Measurements from ENCODE around the gene POC1A. TPM values are rescaled to one million over a fixed set of nuclear protein-coding genes. Genes with fewer than 3 reads are reported as not detected.

Gene POC1A
- polyA plus RNA-seq, 1 donor from 2014 or later: 1.3 TPM

DNA sequence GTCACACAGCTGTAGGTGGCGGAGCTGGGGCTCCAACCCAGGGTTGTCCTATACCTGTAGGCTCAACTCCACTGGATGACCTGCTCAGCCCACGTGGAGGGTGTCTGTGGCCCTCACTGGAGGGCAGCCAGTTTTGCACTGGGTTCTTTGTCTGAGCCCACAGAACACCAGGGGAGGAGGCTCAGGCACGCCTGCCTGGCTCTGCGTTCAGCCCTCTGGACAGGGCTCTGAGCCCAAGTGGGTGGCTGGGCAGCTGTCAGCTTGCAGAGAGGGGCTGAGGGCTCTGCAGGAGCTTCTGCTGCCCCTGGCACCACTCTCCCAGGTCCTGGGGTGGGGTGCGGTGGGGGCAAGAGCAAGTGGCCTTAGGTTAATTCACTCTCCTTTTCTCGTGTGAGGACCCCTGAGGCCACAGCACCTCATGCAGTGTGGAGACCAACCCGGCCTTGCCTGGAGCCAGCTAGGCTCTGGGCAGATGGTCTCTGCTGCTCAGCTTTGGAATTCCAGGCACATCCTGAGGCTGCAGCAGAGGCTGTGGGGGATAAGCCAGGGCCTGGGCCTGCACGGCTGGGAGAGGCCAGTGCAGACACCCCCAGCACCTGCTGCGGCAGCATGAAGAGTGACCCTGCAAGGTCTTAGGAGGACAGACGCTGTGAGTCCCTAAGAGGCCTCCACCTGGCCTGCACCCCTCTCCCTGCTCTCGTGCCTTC is 121.4 kb downstream of the POC1A start:
- Histone ChIP-seq H3K9ac (ENCODE audit: low read length) (no peak overlapping the region), H2AFZ (ENCODE audit: low read depth, low read length) (no peak overlapping the region), H3K79me2 (replicated peaks; ENCODE audit: insufficient read depth, low read length) (no peaks in the 10 kb centered on the region), H3K36me3 (ENCODE audit: insufficient read depth, low read length) (no peaks in the 10 kb centered on the region), H3K4me2 (ENCODE audit: low read length) (no peak overlapping the region), H4K20me1 (ENCODE audit: insufficient read depth) (no peaks in the 10 kb centered on the region), H3K9me2 (ENCODE audit: insufficient read depth, low read length) (no peaks in the 10 kb centered on the region), H3K9me3 (ENCODE audit: low read length) (no peaks in the 10 kb centered on the region), H3K27me3 (ENCODE audit: insufficient read depth, low read depth, low read length) (no peaks in the 10 kb centered on the region), H3K27ac (ENCODE audit: low read length) (no peak overlapping the region), H3K4me3 (ENCODE audit: low read length) (no peak overlapping the region), H3F3A (ENCODE audit: insufficient read depth, low read length, poor library complexity, severe bottlenecking) (no peaks in the 10 kb centered on the region)
- TF ChIP-seq EP300 (conservative IDR thresholded peaks at IDR 0.05; ENCODE audit: poor library complexity, severe bottlenecking) (no peak), RAD21 (conservative IDR thresholded peaks at IDR 0.05) (no peak), TAF1 (IDR thresholded peaks at IDR 0.05; ENCODE audit: low read depth) (no peak), EZH2 (IDR thresholded peaks at IDR 0.05; ENCODE audit: borderline replicate concordance, insufficient read depth, low read length, poor library complexity, severe bottlenecking) (no peak), POLR2AphosphoS5 (IDR thresholded peaks at IDR 0.05) (no peak), SMC3 (conservative IDR thresholded peaks at IDR 0.05; ENCODE audit: poor library complexity) (no peak), MXI1 (conservative IDR thresholded peaks at IDR 0.05; ENCODE audit: poor library complexity, severe bottlenecking) (no peak)
- TF ChIP-seq, protein P1, sequence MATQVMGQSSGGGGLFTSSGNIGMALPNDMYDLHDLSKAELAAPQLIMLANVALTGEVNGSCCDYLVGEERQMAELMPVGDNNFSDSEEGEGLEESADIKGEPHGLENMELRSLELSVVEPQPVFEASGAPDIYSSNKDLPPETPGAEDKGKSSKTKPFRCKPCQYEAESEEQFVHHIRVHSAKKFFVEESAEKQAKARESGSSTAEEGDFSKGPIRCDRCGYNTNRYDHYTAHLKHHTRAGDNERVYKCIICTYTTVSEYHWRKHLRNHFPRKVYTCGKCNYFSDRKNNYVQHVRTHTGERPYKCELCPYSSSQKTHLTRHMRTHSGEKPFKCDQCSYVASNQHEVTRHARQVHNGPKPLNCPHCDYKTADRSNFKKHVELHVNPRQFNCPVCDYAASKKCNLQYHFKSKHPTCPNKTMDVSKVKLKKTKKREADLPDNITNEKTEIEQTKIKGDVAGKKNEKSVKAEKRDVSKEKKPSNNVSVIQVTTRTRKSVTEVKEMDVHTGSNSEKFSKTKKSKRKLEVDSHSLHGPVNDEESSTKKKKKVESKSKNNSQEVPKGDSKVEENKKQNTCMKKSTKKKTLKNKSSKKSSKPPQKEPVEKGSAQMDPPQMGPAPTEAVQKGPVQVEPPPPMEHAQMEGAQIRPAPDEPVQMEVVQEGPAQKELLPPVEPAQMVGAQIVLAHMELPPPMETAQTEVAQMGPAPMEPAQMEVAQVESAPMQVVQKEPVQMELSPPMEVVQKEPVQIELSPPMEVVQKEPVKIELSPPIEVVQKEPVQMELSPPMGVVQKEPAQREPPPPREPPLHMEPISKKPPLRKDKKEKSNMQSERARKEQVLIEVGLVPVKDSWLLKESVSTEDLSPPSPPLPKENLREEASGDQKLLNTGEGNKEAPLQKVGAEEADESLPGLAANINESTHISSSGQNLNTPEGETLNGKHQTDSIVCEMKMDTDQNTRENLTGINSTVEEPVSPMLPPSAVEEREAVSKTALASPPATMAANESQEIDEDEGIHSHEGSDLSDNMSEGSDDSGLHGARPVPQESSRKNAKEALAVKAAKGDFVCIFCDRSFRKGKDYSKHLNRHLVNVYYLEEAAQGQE (IDR thresholded peaks at IDR 0.05; ENCODE audit: borderline replicate concordance): no peak

DNA sequence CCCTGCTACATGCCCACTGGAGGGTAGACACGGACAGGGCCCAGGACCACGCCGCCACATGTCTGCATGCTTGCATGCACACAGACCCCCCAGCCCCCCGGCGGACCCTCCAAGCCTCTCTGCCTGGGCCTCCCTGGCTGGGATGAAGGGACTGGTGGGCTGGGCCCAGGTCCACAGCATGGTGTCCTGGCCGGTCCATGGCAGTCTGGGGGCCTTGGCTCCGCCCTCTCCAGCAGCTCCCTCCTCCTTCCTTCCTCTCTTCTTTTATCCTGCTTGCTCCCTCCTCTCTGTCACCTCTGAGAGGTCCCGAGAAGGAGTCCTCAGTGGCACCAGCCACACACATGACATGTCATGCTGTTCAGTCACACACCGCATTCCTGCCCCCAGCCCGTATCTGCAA is 122.3 kb downstream of the POC1A start:
- Histone ChIP-seq H3K27ac (ENCODE audit: low read length) (no peak overlapping the region), H3K79me2 (replicated peaks; ENCODE audit: insufficient read depth, low read length) (no peaks in the 10 kb centered on the region), H3K9me3 (ENCODE audit: low read length) (no peaks in the 10 kb centered on the region), H2AFZ (ENCODE audit: low read depth, low read length) (no peak overlapping the region), H3K4me3 (ENCODE audit: low read length) (no peak overlapping the region), H3K27me3 (ENCODE audit: insufficient read depth, low read depth, low read length) (no peaks in the 10 kb centered on the region), H3K9me2 (ENCODE audit: insufficient read depth, low read length) (no peaks in the 10 kb centered on the region), H3K36me3 (ENCODE audit: insufficient read depth, low read length) (no peaks in the 10 kb centered on the region), H3K4me2 (ENCODE audit: low read length) (no peak overlapping the region), H4K20me1 (ENCODE audit: insufficient read depth) (no peaks in the 10 kb centered on the region), H3F3A (ENCODE audit: insufficient read depth, low read length, poor library complexity, severe bottlenecking) (no peaks in the 10 kb centered on the region), H3K9ac (ENCODE audit: low read length) (no peak overlapping the region)
- no peak for TF ChIP-seq RAD21 (conservative IDR thresholded peaks at IDR 0.05)
- TF ChIP-seq SMC3 (conservative IDR thresholded peaks at IDR 0.05; ENCODE audit: poor library complexity): no peak
- TF ChIP-seq CTCF (IDR thresholded peaks at IDR 0.05; ENCODE audit: poor library complexity, severe bottlenecking): no peak
- no peak for TF ChIP-seq EZH2 (IDR thresholded peaks at IDR 0.05; ENCODE audit: borderline replicate concordance, insufficient read depth, low read length, poor library complexity, severe bottlenecking)
- TF ChIP-seq, protein P1 (IDR thresholded peaks at IDR 0.05; ENCODE audit: borderline replicate concordance): no peak
- TF ChIP-seq POLR2AphosphoS5 (IDR thresholded peaks at IDR 0.05): no peak
- TF ChIP-seq MXI1 (conservative IDR thresholded peaks at IDR 0.05; ENCODE audit: poor library complexity, severe bottlenecking): no peak
- TF ChIP-seq EP300 (conservative IDR thresholded peaks at IDR 0.05; ENCODE audit: poor library complexity, severe bottlenecking): no peak
- TF ChIP-seq TAF1 (IDR thresholded peaks at IDR 0.05; ENCODE audit: low read depth): no peak

Data from neural cell (in vitro differentiated cells).